GM18870 (cell line): Measurements from ENCODE around the gene CCL19.

Experiments
- ATAC-seq: cut with Tn5 transposase; IDR thresholded peaks from one replicate; pipeline ENCODE4 v1.9.1; 2021; ENCODE audit warnings: moderate library complexity; ENCODE audit not compliant: unreplicated experiment

Gene CCL19

DNA sequence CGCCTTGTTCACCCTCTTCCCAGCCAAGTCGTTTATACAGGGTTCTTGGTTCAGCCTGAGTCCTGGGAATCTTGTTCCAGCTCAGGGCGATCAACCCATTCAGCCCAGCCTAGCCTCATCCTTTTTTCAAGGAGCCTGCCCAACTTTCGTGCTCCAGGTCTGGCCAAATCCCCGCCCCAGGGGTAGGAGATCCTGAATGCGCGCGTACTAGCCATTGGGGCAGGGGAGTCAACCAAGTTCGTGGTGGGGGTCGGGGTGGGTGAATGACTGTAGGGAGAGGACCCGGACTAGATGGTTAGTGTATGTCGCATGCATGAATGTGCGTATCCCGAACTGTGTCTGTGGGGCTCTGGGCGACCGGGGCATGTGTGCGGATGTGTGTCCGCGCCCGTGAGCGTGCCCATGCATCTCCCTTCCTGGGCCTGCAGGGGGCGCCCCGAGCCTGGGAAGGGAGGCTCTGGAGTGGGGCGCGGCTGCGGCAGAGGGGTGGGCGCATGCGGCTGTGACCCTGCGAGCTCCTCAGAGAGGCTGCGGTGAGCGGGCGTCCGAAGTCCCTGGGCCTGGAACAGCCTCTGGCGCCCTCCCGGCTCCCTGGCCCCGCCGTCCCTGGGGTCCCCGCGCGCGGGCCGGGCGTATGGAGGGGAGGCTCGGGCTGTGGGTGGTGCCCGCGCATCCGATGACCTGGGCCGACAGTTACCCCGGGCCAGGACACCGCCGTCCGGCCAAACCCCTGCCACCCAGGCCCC lies 10.1 kb upstream of the CCL19 start:
- no peak for ATAC-seq

DNA sequence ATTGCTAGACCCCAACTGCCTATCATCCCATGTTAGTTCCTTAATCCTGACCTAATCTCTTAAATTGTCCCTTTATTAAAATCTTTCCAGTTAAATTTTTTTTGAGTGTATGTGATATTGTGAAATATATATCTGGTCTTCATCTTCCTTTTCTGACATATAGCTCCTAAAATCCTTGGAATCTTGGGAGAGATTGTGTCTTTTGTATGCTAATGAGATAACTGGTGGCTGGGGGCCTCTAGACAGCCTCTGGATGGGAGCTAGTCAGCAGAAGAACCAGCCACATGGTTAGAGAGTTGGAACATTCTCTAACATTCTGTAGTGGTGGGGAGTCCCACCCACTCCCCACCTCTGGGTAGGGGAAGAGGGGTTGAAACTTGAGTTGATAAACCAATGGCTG lies 3.7 kb upstream of the CCL19 start:
- no peak for ATAC-seq

- ATAC-seq, result no peak
Measured at GRCh38 chr9:34693560-34693959, 2.5 kb upstream of the CCL19 start.

GRCh38 chr9:34691936-34692315 lies 850 bp upstream of the CCL19 start:
- no peak for ATAC-seq

DNA sequence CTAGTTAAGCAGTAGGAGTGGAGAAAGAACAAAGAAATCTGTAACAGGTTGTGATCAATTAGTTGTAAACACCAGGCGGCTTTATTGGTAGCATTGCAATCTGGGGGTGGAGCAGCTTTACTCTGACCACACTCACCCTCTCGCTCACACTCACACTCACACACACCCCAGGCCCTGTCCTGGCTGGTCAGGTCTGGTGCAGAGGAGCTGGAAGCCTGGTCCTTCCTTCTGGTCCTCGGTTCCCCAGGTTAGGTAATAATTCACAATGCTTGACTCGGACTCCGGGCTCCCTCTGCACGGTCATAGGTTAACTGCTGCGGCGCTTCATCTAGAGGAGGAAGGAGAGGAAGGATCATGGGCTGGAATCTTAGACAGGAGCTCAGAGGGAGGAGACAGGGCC lies 1.6 kb downstream of the CCL19 start:
- no peak for ATAC-seq

DNA sequence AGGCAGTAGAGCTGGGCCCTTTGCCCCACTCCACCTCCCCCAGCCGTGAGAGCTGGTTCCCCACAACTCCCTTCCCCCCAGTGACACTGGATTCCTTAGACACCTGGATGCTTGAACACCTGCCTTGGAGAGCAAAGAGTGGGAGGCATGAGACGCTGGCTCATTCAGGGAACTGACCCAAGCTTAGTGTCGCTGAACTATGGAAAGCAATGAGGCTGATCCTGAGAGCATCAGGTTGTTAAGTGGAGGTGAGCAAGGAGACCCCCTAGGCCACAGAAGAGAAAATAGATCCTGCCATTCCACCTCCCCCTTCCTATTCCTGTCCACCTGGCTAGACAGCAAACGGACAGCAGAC lies 2.0 kb downstream of the CCL19 start:
- ATAC-seq, result no peak

DNA sequence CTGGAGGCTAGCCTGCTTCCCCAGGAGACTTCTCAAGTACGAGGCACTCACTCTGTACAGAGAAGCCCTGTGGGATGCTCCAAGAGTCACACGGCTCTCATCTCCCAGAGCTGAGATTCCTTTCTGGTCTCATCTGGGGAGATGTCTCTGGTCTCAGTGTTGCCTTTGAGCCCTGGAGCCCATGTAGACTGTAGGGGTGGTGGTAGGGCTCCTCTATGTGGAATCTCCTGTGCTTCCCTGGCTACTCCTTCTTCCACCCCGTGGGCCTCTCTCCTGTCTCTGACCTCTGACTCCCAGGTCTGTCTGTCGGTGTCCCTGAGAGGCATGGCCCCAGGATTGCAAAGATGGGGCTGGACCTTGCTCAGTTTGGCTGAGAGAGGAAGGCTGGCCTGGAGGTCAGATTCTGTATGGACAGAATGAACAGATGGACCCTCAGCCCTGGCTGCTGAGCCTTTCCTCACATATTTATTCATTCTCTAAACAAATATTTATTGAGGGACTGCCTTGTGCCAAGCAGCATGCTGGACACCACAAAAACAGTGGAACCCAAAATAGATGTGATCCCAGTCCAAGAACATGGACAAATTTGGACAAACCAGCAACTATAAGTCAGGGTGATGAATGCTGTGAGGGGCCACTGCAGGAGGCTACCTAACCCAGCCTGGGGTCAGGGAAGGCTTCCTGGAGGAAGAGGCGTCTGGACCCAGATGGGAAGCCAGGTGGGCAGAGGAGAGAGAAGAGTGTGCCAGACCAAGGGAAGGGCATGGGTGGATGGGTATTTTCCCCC lies 2.6 kb downstream of the CCL19 start:
- ATAC-seq, result no peak

DNA sequence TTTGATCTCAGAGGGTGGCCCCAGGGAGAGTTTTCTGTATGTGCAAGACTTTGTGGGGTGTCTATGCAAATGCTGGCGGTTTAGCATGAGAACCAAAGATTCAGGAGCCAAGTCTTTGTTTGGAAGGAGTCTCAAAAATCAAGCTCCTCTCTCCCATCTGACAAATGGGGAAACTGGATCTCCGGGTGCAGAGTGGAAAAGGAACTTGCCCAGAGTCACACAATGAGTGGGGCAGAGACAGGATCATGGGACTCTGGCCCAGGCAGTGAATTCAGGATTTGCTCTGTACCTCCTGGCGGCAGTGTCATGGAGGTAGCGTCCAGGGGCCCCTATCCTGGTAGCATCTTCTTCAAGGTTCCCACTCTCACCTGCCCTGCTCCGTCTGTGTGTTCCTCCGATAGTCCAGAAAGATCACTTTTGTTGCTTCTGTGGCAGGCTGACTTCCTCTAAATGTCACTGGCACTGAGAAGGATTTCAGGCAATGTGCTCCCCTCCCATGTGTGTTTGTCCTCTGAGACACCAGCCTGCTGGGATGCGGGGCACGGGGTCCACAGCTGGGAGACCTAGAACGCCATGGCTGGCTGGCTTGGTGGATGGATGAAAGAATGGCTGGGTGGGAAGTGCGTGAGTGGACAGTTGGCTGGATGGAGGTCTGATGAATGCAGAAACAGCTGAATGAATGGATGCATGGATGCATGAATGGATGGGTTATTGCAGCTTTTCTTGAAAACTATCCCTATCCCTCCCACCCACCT lies 3.6 kb downstream of the CCL19 start:
- no peak for ATAC-seq

- no peak for ATAC-seq
Measured at GRCh38 chr9:34686732-34687131, 4.3 kb downstream of the CCL19 start.

- no peak for ATAC-seq
Measured at GRCh38 chr9:34686231-34686630, 4.8 kb downstream of the CCL19 start.

GRCh38 chr9:34685591-34685990 lies 5.5 kb downstream of the CCL19 start:
- no peak for ATAC-seq

DNA sequence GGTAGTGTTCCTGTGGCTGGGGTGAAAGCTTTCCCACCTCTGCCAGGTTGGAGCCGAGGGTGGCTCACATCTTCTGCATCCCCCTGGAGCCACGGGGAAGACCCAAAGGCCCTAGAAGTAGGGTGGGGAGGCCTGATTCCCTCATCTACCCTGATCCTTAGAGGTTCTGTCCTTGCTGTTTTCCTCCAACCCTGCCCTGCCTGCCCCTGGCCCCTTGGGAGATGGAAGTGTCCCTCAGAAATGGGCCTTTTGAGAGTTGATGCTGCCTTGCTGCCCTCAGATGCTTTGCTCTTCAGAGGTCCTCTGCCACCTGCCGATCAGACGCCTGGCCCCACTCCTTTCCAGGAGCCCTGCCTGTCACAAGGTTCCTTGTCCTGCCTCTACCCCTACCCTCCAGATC lies 6.3 kb downstream of the CCL19 start:
- ATAC-seq, result no peak

DNA sequence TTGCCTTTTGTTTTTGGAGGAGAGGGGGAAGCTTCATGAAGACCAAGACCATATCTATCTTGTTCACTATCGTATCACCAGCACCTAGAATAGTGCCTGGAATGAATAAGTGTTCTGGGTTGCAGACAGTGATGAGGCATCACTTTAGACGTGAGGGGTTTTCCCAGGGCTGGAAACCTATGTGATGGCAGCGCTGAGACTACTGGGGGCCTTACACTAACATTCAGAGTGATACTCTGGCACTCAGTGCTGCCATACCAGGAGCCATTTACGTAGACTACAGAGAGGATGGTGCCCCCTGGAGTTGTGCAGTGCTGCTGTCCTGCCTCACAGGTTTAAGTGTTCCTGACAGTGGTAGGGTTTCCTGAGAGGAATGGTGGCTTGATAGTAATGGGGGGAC lies 6.9 kb downstream of the CCL19 start:
- no peak for ATAC-seq

DNA sequence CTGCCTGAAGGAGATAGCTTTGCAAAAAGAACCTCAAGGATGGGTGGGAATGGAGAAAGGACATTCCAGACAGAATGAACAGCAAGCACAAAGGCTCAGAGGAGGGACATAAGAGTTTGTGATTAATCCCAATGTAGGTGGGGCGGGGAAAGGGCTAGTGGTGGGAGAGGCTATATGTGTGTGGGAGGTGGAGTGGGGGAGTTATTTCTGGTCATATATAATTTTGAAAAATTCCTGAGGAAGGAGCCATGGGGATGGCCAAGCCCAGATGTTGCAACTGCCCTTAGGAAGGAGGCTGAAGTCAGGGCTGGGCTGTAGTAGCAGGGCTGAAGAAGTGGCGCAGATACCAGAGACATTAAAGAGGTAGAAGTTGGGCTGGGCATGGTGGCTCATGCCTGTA lies 15.2 kb downstream of the CCL19 start:
- no peak for ATAC-seq

GRCh38 chr9:34675048-34675714 lies 15.9 kb downstream of the CCL19 start:
- no peak for ATAC-seq

- ATAC-seq, result no peak
Measured at GRCh38 chr9:34674440-34674839, 16.6 kb downstream of the CCL19 start.

DNA sequence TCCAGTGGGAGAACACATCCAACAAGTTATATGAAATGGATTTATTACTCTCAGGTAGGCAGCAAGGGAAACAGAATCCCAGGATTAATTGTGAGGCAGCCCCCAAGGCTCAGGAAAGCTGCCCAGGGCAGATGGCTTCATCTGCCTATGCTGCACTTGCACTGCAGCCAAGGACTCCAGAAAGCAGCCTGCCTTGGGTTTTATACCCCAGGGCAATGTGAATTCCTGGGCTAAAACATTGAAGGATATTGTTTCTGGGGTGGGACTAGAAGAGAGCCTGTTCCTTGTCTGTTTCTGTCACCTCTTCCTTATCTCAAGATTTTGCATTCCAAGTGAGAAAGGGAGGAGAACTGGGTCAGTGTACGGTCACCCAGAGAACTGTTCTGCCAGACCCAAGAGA lies 19.8 kb downstream of the CCL19 start:
- ATAC-seq, result no peak

DNA sequence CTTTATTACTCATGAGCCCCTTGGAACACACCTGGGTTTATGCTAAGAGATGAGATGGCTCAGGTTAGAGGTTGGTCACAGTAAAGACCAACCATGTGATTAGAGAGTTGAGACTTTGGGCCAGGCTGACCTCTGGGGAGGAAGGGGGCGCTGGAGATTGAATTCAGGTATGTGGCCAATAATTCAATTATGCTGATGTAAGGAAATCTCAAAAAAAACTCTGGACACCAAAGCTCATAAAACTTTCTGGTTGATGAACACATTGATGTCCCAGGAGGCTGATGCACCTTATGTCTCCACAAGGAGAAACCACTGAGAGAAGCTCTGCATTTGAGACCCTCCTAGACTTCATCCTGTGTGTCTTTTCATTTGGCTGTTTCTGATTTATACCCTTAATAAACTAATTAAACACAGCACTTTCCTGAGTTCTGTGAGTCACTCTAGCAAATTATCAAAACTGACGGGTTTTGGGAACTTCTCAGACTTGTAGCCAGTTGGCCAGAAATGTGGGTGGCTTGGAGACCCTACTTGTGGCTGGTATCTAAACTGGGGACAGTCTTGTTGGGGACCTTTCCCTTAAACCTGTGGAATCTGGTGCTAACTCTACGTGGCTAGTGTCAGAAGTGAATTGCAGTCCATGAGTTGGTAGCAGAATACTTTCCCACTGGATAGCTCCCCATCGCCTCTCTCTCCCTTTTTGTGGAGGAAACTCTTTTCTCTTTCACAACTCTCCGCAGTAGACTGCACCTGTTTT lies 21.1 kb downstream of the CCL19 start:
- no peak for ATAC-seq

DNA sequence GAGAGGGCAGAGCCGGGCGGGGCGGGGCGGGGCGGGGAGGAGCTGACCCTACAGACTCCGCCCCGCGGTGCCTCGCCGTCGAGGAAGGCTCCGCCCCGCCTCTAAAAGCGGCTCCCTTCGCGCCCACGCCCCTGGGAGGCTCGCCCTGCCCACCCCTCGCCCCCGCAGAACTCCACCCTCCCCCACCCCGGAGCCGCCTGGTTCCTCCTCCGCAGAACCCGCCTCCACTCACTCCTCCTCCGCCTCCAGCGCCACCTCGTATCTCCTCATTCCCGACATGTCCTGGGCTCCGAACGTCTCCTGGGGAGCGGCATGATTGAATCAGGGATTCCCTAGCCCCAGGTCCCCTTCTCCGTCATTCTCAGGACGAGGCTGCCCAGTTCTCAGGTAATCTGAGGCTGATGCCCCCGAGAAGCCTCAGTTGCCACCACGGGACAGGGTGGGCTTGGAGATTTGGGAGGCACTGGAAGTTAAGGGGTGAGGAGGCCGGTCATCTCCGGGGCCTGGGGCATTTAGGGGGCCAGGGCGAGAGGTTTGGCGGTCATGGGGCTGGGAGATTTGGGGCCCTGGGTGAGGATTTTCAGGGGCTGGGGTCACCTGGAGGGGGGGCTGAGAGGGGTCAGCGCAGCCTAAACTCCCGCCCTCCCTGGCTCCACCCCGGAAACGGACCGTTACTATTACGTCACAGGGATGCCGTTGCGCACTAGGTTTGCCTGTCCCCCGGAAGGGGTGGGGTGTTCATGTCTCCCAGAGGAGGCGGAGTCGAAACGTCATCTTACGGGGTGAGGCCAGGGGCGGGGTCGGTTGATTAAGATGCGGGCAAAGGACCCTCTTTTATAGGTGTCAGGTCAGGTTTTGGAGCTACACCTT lies 25.5 kb downstream of the CCL19 start:
- ATAC-seq, result no peak

GRCh38 chr9:34665067-34665380 lies 26.1 kb downstream of the CCL19 start:
- no peak for ATAC-seq
